Kidney (tissue), 14 donors: ENCODE results near the gene AJM1. TPM values are rescaled to one million over a fixed set of nuclear protein-coding genes. Genes with fewer than 3 reads are reported as not detected.

Experiments
- DNase-seq, 5 donors: peaks; one replicate each; pipeline ENCODE4 v3.0.0-alpha.2; 2013 to 2020
- FAIRE-seq: peaks from 2 replicates; lab custom pipeline; 2012; peaks lifted over from hg19 to GRCh38; lab: Jason Lieb, UNC
- H3K27ac ChIP-seq, 2 donors: one replicate each; pipeline ENCODE4 v1.7.0; 2013; ENCODE audit warnings: low read depth in 2 of 2, low read length in 2 of 2, inconsistent platforms in 1 of 2
- H3K27me3 ChIP-seq: one replicate; pipeline ENCODE4 v1.7.1; 2013; ENCODE audit warnings: low read length, inconsistent platforms; ENCODE audit not compliant: control insufficient read depth, insufficient read depth
- H3K36me3 ChIP-seq, 3 donors: one replicate each; pipeline versions ENCODE4 v1.7.0 to v1.7.1; 2013; ENCODE audit warnings: low read length in 3 of 3, control low read depth in 1 of 3, inconsistent platforms in 1 of 3; ENCODE audit not compliant: insufficient read depth in 3 of 3, control insufficient read depth in 2 of 3
- H3K4me1 ChIP-seq, 3 donors: one replicate each; pipeline versions ENCODE4 v1.7.0 to v1.7.1; 2013; ENCODE audit warnings: low read length in 3 of 3, inconsistent platforms in 1 of 3, low read depth in 1 of 3; ENCODE audit not compliant: control insufficient read depth in 2 of 3, insufficient read depth in 2 of 3
- H3K4me3 ChIP-seq, 3 donors: one replicate each; pipeline versions ENCODE4 v1.7.0 to v1.8.1; 2013; ENCODE audit warnings: low read length in 3 of 3, control low read depth in 1 of 3, inconsistent platforms in 1 of 3
- H3K9ac ChIP-seq, 3 donors: one replicate each; pipeline versions ENCODE4 v1.7.0 to v1.7.1; 2013; ENCODE audit warnings: low read length in 3 of 3, control low read depth in 1 of 3, inconsistent platforms in 1 of 3
- H3K9me3 ChIP-seq, 3 donors: one replicate each; pipeline versions ENCODE4 v1.7.0 to v1.7.1; 2013; ENCODE audit warnings: low read length in 3 of 3, control low read depth in 1 of 3, inconsistent platforms in 1 of 3; ENCODE audit not compliant: control insufficient read depth in 2 of 3, insufficient read depth in 1 of 3
- intact Hi-C: fragments of 100-400 bp; cut with DNase I; formaldehyde crosslinking; loops from one replicate; pipeline ENCODE4 v1.11.1; 2022
- polyA plus RNA-seq: library from polyadenylated mRNA; stranded (reverse); fragments of 350-450 nt; fragmentation: Illumina TruSeq; extraction: RNeasy Lipid Tissue Mini Kit (QIAGEN cat#74804); gene quantifications from one replicate; pipeline ENCODE4 v1.2.3, GENCODE V29; 2014; ENCODE audit warnings: low read depth, low replicate concordance; ENCODE audit not compliant: insufficient read depth
- total RNA-seq: library from RNA; stranded (reverse); fragmentation: NEBNext Ultra II Directional; extraction: Animal tissue kit (Norgen Biotek cat#: 25700); gene quantifications from one replicate; pipeline ENCODE4 v1.2.1, GENCODE V29; 2021
- TF ChIP-seq, protein P1 (sequence below): IDR thresholded peaks from 3 replicates; pipeline ENCODE4 v1.5.1; 2012; ENCODE audit warnings: mild to moderate bottlenecking, moderate library complexity, borderline replicate concordance; ENCODE audit not compliant: insufficient read depth; ENCODE audit errors: extremely low read depth
- donor health status: control.
- donor health status: control.
- donor health status: control.
- donor health status: control.
- donor health status: control.
- donor health status: DM: yes; HTN: yes; CAD: no.
- donor health status: Normal renal cell carcinoma (clear cell type).

Gene AJM1
- total and polyA plus RNA-seq, 2 donors from 2014 or later = 2.5 to 5.3 TPM

DNA sequence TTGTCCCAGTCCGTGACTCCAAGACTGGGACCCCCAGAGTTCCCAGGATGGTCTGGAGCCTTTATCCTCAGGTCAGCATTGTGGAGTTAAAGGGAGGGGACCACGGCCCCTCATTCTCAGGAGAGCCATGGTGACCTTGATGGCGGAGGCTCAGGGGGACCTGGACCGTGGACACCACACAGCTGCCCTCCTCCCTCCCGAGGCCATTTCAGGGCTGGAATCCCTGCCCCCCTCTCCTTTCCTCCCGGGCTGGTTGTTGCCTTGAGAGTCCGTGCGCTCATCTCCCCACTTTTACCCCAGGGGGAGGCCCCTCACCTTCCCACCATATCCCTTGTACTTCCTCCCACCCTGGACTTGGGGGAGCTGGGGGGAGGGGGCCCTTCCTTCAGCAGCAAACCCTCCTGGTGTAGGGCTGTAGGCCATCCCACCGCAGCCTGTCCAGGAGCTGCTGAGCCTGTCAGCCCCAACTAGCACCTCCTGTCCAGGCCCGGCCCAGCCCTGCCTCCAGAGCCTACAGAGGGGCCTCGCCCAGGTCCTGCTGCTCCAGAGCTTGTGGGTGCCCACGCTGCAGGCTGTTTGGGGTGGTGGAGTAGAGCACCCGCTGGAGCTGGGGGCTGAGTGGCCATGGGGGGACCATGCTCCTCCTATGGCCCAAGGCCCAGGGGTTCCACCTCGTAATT is 14.3 kb upstream of the AJM1 start:
- intact Hi-C loops = no loop called here
- no peak overlapping the region for H3K27ac ChIP-seq
- no peak overlapping the region for H3K9ac ChIP-seq
- no peaks in the 10 kb centered on the region for H3K4me1 ChIP-seq
- no peak for FAIRE-seq
- no peaks in the 10 kb centered on the region for H3K27me3 ChIP-seq
- TF ChIP-seq, protein P1, sequence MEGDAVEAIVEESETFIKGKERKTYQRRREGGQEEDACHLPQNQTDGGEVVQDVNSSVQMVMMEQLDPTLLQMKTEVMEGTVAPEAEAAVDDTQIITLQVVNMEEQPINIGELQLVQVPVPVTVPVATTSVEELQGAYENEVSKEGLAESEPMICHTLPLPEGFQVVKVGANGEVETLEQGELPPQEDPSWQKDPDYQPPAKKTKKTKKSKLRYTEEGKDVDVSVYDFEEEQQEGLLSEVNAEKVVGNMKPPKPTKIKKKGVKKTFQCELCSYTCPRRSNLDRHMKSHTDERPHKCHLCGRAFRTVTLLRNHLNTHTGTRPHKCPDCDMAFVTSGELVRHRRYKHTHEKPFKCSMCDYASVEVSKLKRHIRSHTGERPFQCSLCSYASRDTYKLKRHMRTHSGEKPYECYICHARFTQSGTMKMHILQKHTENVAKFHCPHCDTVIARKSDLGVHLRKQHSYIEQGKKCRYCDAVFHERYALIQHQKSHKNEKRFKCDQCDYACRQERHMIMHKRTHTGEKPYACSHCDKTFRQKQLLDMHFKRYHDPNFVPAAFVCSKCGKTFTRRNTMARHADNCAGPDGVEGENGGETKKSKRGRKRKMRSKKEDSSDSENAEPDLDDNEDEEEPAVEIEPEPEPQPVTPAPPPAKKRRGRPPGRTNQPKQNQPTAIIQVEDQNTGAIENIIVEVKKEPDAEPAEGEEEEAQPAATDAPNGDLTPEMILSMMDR = no peak
- peaks cover 0 to 10% (median 9%) of the 10 kb centered on the region in 3 donors for H3K36me3 ChIP-seq
- no peaks in the 10 kb centered on the region for H3K9me3 ChIP-seq
- peak in 1 of 5 donors; percentile 56 for DNase-seq
- H3K4me3 ChIP-seq = no peak overlapping the region

DNA sequence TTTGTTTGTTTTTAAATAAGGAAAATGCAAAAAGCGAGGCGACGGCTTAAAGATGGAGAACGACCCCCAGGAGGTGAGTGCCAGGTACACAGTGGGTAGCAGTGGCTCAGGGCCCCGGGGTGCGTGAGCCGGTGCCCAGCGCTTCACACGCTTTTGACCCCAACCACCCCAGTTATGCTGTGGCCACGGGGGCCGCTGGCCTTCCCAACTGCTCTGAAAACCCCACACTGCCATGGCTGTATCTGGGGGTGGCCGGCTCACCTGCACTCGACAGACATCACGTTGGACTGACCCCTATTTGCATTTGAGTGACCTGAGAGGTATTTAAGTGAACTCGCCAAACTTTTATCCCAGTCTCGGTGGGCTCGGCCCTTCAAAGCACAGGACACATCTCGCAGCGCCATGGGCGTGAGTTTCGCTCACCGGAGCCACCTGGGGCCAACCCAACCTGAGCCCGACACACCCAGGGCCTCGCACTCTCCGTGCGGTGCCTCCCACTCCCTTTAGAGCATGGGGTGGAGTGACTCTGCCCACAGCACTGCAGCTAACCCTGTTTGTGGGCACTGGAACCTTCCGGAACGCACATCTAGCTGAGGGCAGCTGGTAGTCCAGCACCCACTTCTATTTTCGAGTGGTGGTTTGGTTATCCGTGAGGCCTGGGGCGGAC is 13.7 kb upstream of the AJM1 start:
- intact Hi-C loops = no loop called here
- Histone ChIP-seq H3K27ac (no peak overlapping the region), H3K36me3 (peaks cover 0 to 10% (median 9%) of the 10 kb centered on the region in 3 donors), H3K9ac (no peak overlapping the region), H3K9me3 (no peaks in the 10 kb centered on the region), H3K4me1 (no peaks in the 10 kb centered on the region), H3K4me3 (no peak overlapping the region), H3K27me3 (no peaks in the 10 kb centered on the region)
- DNase-seq (peak in 1 of 5 donors; percentile 46), FAIRE-seq (no peak)
- TF ChIP-seq, protein P1 = no peak

DNA sequence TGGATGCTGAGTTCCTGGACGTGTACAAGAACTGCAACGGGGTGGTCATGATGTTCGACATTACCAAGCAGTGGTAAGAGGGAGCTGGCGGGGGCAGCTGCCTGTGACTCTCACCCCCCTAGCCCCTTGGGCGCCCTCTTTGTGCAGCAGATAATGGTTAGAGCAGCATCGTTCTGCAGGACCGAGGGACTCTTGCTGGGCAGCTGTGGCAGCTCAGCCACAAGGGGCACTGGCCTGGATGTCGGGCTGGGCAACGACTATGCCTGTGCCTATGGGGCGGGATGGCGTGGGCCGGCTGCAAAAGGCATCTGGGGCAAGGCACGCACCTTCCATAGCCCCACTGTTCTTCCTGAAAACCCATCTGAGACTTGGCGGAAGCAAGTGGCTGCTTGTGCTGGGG is 12.9 kb upstream of the AJM1 start:
- Histone ChIP-seq H3K9me3 (no peaks in the 10 kb centered on the region), H3K4me1 (no peaks in the 10 kb centered on the region), H3K27me3 (no peaks in the 10 kb centered on the region), H3K36me3 (peaks cover 0 to 10% (median 9%) of the 10 kb centered on the region in 3 donors), H3K9ac (no peak overlapping the region), H3K4me3 (no peak overlapping the region), H3K27ac (no peak overlapping the region)
- TF ChIP-seq, protein P1 = no peak
- FAIRE-seq (no peak), DNase-seq (peak in 1 of 5 donors; percentile 54)
- intact Hi-C loops = no loop called here
